ENCODE measurements around the gene FMNL2.
"Not testable (repeated sequence)": the region's sequence is repeated elsewhere in the genome, so short reads cannot be mapped to it uniquely, and the experiment has no call there.

FMNL2 gene

GRCh38 chr2:152386266-152386665, 51.3 kb downstream of the FMNL2 start:
- Histone ChIP-seq H3K27ac (replicated peaks; ENCODE audit: low read length) (no peak overlapping the region), H2AK5ac (ENCODE audit: low read depth, low read length) (no peak overlapping the region), H3K4me2 (ENCODE audit: insufficient read depth, low read length, poor library complexity, severe bottlenecking) (no peak overlapping the region)

GRCh38 chr2:152387041-152387440, 52.1 kb downstream of the FMNL2 start:
- H2BK15ac ChIP-seq (ENCODE audit: low read length), result no peak overlapping the region
- H3K79me1 ChIP-seq (ENCODE audit: low read depth, low read length), result peaks cover 3% of the 10 kb centered on the region
- no peak overlapping the region for H3K18ac ChIP-seq (ENCODE audit: low read length)
- no peak overlapping the region for H2AK5ac ChIP-seq (ENCODE audit: low read depth, low read length)
- H3K4me1 ChIP-seq (ENCODE audit: control insufficient read depth in 2 of 2, insufficient read depth in 1 of 2, low read depth in 1 of 2, low read length in 2 of 2), result peaks cover 12% of the 10 kb centered on the region in 2 donors
- no peak overlapping the region for H2BK120ac ChIP-seq (ENCODE audit: low read depth, low read length)
- no peak overlapping the region for H4K8ac ChIP-seq (ENCODE audit: low read depth, low read length)
- no peak overlapping the region for H3K4me2 ChIP-seq (ENCODE audit: insufficient read depth, low read length, poor library complexity, severe bottlenecking)
- WGBS, 2 donors (ENCODE audit: extremely low coverage in 2 of 2, insufficient read length in 2 of 2, insufficient replicate concordance in 1 of 2), result no CpG with 5 or more reads among the region's 1 CpG
- no peak overlapping the region for H3K4ac ChIP-seq (ENCODE audit: low read length)
- no peak overlapping the region for H4K91ac ChIP-seq (ENCODE audit: low read depth, low read length, poor library complexity)
- no peak overlapping the region for H3K4me3 ChIP-seq (ENCODE audit: low read length in 2 of 2)
- H2BK5ac ChIP-seq (ENCODE audit: low read length), result no peak overlapping the region
- DNase-seq (ENCODE audit: low spot score), result no peak
- H3K36me3 ChIP-seq (replicated peaks in 1 of 2; ENCODE audit: control insufficient read depth in 2 of 2, insufficient read depth in 2 of 2, low read length in 2 of 2), result peaks cover 2 to 21% of the 10 kb centered on the region in 2 donors
- no peak overlapping the region for H2AFZ ChIP-seq (ENCODE audit: low read length)
- H3K9ac ChIP-seq (ENCODE audit: low read depth, low read length, poor library complexity), result no peak overlapping the region
- H3K9me3 ChIP-seq (replicated peaks in 1 of 2; ENCODE audit: control insufficient read depth in 2 of 2, insufficient read depth in 1 of 2, low read depth in 1 of 2, low read length in 2 of 2), result peaks cover 2 to 5% of the 10 kb centered on the region in 2 donors
- no peaks in the 10 kb centered on the region for H3K27me3 ChIP-seq (ENCODE audit: control insufficient read depth in 3 of 3, insufficient read depth in 3 of 3, low read depth in 1 of 3, low read length in 3 of 3)
- H2BK12ac ChIP-seq (ENCODE audit: low read length), result no peak overlapping the region
- H3K27ac ChIP-seq (replicated peaks; ENCODE audit: low read length), result no peak overlapping the region
- H3K23ac ChIP-seq (ENCODE audit: low read depth, low read length, poor library complexity), result no peak overlapping the region
- no peak overlapping the region for H3K14ac ChIP-seq (ENCODE audit: low read length)

More at GRCh38 chr2:152386266-152386665, 51.3 kb downstream of the FMNL2 start:
- no peak overlapping the region for H2BK12ac ChIP-seq (ENCODE audit: low read length)
- H3K18ac ChIP-seq (ENCODE audit: low read length), result no peak overlapping the region
- H3K27me3 ChIP-seq (ENCODE audit: control insufficient read depth in 3 of 3, insufficient read depth in 3 of 3, low read depth in 1 of 3, low read length in 3 of 3), result no peaks in the 10 kb centered on the region
- no peak overlapping the region for H2AFZ ChIP-seq (ENCODE audit: low read length)
- no peak overlapping the region for H4K91ac ChIP-seq (ENCODE audit: low read depth, low read length, poor library complexity)
- WGBS, 2 donors (ENCODE audit: extremely low coverage in 2 of 2, insufficient read length in 2 of 2, insufficient replicate concordance in 1 of 2), result no CpG with 5 or more reads among the region's 1 CpG
- H3K23ac ChIP-seq (ENCODE audit: low read depth, low read length, poor library complexity), result no peak overlapping the region
- no peak overlapping the region for H3K14ac ChIP-seq (ENCODE audit: low read length)
- peaks cover 2 to 5% of the 10 kb centered on the region in 2 donors for H3K9me3 ChIP-seq (replicated peaks in 1 of 2; ENCODE audit: control insufficient read depth in 2 of 2, insufficient read depth in 1 of 2, low read depth in 1 of 2, low read length in 2 of 2)
- no peak overlapping the region for H2BK5ac ChIP-seq (ENCODE audit: low read length)
- no peak for DNase-seq (ENCODE audit: low spot score)
- H2BK120ac ChIP-seq (ENCODE audit: low read depth, low read length), result no peak overlapping the region
- H3K4ac ChIP-seq (ENCODE audit: low read length), result no peak overlapping the region
- peaks cover 3% of the 10 kb centered on the region for H3K79me1 ChIP-seq (ENCODE audit: low read depth, low read length)
- H3K4me3 ChIP-seq (ENCODE audit: low read length in 2 of 2), result no peak overlapping the region
- no peak overlapping the region for H4K8ac ChIP-seq (ENCODE audit: low read depth, low read length)
- peaks cover 2 to 21% of the 10 kb centered on the region in 2 donors for H3K36me3 ChIP-seq (replicated peaks in 1 of 2; ENCODE audit: control insufficient read depth in 2 of 2, insufficient read depth in 2 of 2, low read length in 2 of 2)
- H3K4me1 ChIP-seq (ENCODE audit: control insufficient read depth in 2 of 2, insufficient read depth in 1 of 2, low read depth in 1 of 2, low read length in 2 of 2), result peaks cover 12 to 18% of the 10 kb centered on the region in 2 donors
- H3K9ac ChIP-seq (ENCODE audit: low read depth, low read length, poor library complexity), result no peak overlapping the region
- no peak overlapping the region for H2BK15ac ChIP-seq (ENCODE audit: low read length)

GRCh38 chr2:152388269-152388668, 53.3 kb downstream of the FMNL2 start:
- H3K4ac ChIP-seq (ENCODE audit: low read length); H4K91ac ChIP-seq (ENCODE audit: low read depth, low read length, poor library complexity); H4K8ac ChIP-seq (ENCODE audit: low read depth, low read length); H3K23ac ChIP-seq (ENCODE audit: low read depth, low read length, poor library complexity); H2BK15ac ChIP-seq (ENCODE audit: low read length); H3K27ac ChIP-seq (replicated peaks; ENCODE audit: low read length); H3K79me1 ChIP-seq (ENCODE audit: low read depth, low read length); H2BK120ac ChIP-seq (ENCODE audit: low read depth, low read length); H3K18ac ChIP-seq (ENCODE audit: low read length); H3K9ac ChIP-seq (ENCODE audit: low read depth, low read length, poor library complexity); H3K14ac ChIP-seq (ENCODE audit: low read length); DNase-seq (ENCODE audit: low spot score); H3K9me3 ChIP-seq (replicated peaks in 1 of 2; ENCODE audit: control insufficient read depth in 2 of 2, insufficient read depth in 1 of 2, low read depth in 1 of 2, low read length in 2 of 2); H3K4me3 ChIP-seq (ENCODE audit: low read length in 2 of 2); H3K4me2 ChIP-seq (ENCODE audit: insufficient read depth, low read length, poor library complexity, severe bottlenecking); H3K27me3 ChIP-seq (ENCODE audit: control insufficient read depth in 3 of 3, insufficient read depth in 3 of 3, low read depth in 1 of 3, low read length in 3 of 3); H2BK5ac ChIP-seq (ENCODE audit: low read length); H2BK12ac ChIP-seq (ENCODE audit: low read length); H2AK5ac ChIP-seq (ENCODE audit: low read depth, low read length); H2AFZ ChIP-seq (ENCODE audit: low read length): not testable (repeated sequence)
- H3K36me3 ChIP-seq (replicated peaks in 1 of 2; ENCODE audit: control insufficient read depth in 2 of 2, insufficient read depth in 2 of 2, low read length in 2 of 2), result peaks cover 2 to 21% of the 10 kb centered on the region in 2 donors
- WGBS, 2 donors (ENCODE audit: extremely low coverage in 2 of 2, insufficient read length in 2 of 2, insufficient replicate concordance in 1 of 2), result no CpG with 5 or more reads among the region's 9 CpGs
- peaks cover 10 to 17% of the 10 kb centered on the region in 2 donors for H3K4me1 ChIP-seq (ENCODE audit: control insufficient read depth in 2 of 2, insufficient read depth in 1 of 2, low read depth in 1 of 2, low read length in 2 of 2)

- no peak overlapping the region for H2BK12ac ChIP-seq (ENCODE audit: low read length)
- no peak overlapping the region for H4K91ac ChIP-seq (ENCODE audit: low read depth, low read length, poor library complexity)
- H3K79me1 ChIP-seq (ENCODE audit: low read depth, low read length), result peaks cover 5% of the 10 kb centered on the region
- peaks cover 2 to 19% of the 10 kb centered on the region in 2 donors for H3K36me3 ChIP-seq (replicated peaks in 1 of 2; ENCODE audit: control insufficient read depth in 2 of 2, insufficient read depth in 2 of 2, low read length in 2 of 2)
- H3K9ac ChIP-seq (ENCODE audit: low read depth, low read length, poor library complexity), result no peak overlapping the region
- H2BK5ac ChIP-seq (ENCODE audit: low read length), result no peak overlapping the region
- WGBS, 2 donors (ENCODE audit: extremely low coverage in 2 of 2, insufficient read length in 2 of 2, insufficient replicate concordance in 1 of 2), result no CpG with 5 or more reads among the region's 19 CpGs
- H3K4me1 ChIP-seq (ENCODE audit: control insufficient read depth in 2 of 2, insufficient read depth in 1 of 2, low read depth in 1 of 2, low read length in 2 of 2), result peaks cover 17% of the 10 kb centered on the region in 2 donors
- no peak overlapping the region for H3K23ac ChIP-seq (ENCODE audit: low read depth, low read length, poor library complexity)
- no peak overlapping the region for H3K4me2 ChIP-seq (ENCODE audit: insufficient read depth, low read length, poor library complexity, severe bottlenecking)
- no peak overlapping the region for H3K27ac ChIP-seq (replicated peaks; ENCODE audit: low read length)
- peaks cover 2 to 5% of the 10 kb centered on the region in 2 donors for H3K9me3 ChIP-seq (replicated peaks in 1 of 2; ENCODE audit: control insufficient read depth in 2 of 2, insufficient read depth in 1 of 2, low read depth in 1 of 2, low read length in 2 of 2)
- no peak overlapping the region for H2BK120ac ChIP-seq (ENCODE audit: low read depth, low read length)
- H3K4ac ChIP-seq (ENCODE audit: low read length), result no peak overlapping the region
- H2AK5ac ChIP-seq (ENCODE audit: low read depth, low read length), result no peak overlapping the region
- H2AFZ ChIP-seq (ENCODE audit: low read length), result no peak overlapping the region
- H4K8ac ChIP-seq (ENCODE audit: low read depth, low read length), result no peak overlapping the region
- no peak for DNase-seq (ENCODE audit: low spot score)
- H3K4me3 ChIP-seq (ENCODE audit: low read length in 2 of 2), result no peak overlapping the region
- no peak overlapping the region for H3K14ac ChIP-seq (ENCODE audit: low read length)
- no peak overlapping the region for H2BK15ac ChIP-seq (ENCODE audit: low read length)
- H3K27me3 ChIP-seq (ENCODE audit: control insufficient read depth in 3 of 3, insufficient read depth in 3 of 3, low read depth in 1 of 3, low read length in 3 of 3), result no peaks in the 10 kb centered on the region
- no peak overlapping the region for H3K18ac ChIP-seq (ENCODE audit: low read length)
Measured at GRCh38 chr2:152389483-152389882, 54.5 kb downstream of the FMNL2 start.
